ENCODE data around the gene ADARB2.

The ADARB2 gene

GRCh38 chr10:1130226-1130625, 607.1 kb downstream of the ADARB2 start:
- DNase-seq, result no peak

- no peak for DNase-seq
Observed at GRCh38 chr10:1128649-1129048, 608.7 kb downstream of the ADARB2 start.

GRCh38 chr10:1128115-1128514, 609.2 kb downstream of the ADARB2 start:
- DNase-seq, result no peak

GRCh38 chr10:1127629-1128028, 609.7 kb downstream of the ADARB2 start:
- no peak for DNase-seq

Data from NCI-H748 treated with DMSO at 0.1 percent for 48 hours (cell line).